Smooth muscle cell of the brain vasculature (primary cell): ENCODE measurements around the gene MINDY1.

Experiments
- DNase-seq: peaks from one replicate; pipeline ENCODE4 v3.0.0-alpha.2; 2012; ENCODE audit warnings: low read depth, low spot score

MINDY1 gene

DNA sequence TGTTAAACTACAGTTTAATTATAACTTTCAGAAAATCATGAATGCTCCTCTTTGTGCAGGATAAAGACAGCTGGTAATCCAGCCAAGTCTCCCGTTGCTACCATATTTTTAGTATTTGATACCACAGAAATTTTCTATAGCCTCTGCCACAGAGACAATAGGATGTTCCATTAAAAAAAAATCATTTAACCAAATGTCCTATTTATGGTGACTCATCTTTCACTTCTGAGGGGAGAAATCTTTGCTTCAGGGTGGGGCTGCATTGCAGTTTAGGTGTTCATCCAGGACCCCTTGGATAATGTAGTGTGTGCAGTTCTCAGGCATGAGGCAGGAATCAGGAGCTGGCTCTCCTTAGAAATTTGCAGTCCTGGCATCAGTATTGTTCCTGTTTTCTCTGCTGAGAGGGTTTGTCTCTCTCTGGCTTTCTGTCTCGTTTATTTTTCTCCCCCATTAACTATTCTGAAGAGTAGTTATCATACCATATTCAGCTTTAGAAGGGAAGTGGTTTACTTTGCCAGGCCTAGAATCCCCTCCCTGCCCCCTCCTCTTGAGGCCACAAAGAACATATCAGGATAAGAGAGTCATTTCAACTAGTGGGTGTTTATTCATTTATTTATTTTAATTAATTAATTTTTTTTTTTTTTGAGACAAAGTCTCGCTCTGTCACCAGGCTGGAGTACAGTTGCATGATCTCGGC, 4.6 kb upstream of the MINDY1 start:
- no peak for DNase-seq

DNA sequence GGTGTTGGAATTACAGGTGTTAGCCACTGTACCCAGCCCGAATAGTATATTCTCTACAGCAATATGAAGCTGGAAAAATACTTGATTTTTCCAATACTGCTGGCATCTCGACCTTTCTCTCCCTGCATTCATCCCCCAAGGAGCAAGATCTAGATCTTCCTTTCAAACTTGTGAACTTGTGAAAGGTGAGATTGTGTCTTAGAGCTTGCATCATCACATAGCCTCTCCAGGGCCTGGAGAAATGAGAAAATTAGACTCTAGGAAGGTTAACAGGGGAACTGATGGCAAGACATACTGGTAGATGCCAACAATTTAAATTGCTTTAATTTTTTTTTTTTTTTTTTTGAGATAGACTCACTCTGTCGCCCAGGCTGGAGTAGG, 3.6 kb upstream of the MINDY1 start:
- DNase-seq, result no peak

DNA sequence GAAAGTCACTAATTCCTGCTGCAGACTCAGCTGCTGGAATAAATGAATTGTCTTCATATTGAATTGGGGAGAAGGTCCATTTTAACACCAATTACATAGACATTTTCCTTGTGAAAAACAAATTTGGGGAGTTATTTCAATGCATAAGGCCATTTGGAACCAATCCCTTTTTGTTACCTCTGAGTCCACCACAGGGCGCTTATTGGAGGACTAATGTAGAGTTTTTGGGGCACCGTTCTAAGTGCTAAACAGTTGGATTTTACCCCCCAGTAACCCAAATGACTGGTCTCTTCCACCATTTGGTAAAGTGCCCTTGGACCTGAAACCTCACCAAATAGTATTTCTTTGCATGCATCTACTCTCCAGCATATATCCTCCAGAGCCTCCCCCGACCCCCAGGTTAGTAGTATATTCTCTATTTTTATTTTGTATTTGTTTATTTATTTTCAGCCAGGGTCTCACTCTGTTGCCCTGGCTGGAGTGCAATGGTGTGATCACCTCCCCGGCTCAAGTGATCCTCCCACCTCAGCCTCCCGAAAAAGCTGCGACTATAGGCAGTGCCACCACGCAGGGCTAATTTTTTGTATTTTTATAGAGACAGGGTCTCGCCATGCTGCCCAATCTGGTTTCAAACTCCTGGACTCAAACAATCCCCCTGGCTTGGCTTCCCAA, 3.1 kb upstream of the MINDY1 start:
- DNase-seq, result no peak

DNA sequence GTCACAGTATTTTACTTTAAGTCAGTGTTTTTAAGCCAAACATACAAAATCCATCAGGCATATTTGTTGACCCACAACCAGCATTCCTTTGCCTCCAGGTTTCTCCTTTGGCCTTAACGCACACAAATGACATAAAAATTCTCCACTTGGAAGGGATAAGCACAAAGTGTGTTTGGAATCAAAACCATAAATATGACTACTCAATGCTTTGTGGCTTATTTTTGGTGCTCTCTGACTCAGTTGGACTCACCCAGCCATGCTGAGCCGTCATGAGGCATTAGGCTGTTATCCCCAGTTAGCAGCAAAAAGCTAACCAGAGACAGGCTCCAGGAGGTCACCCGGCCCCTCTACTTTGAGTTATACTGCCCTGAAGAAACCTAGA, 2.5 kb upstream of the MINDY1 start:
- DNase-seq, result no peak

DNA sequence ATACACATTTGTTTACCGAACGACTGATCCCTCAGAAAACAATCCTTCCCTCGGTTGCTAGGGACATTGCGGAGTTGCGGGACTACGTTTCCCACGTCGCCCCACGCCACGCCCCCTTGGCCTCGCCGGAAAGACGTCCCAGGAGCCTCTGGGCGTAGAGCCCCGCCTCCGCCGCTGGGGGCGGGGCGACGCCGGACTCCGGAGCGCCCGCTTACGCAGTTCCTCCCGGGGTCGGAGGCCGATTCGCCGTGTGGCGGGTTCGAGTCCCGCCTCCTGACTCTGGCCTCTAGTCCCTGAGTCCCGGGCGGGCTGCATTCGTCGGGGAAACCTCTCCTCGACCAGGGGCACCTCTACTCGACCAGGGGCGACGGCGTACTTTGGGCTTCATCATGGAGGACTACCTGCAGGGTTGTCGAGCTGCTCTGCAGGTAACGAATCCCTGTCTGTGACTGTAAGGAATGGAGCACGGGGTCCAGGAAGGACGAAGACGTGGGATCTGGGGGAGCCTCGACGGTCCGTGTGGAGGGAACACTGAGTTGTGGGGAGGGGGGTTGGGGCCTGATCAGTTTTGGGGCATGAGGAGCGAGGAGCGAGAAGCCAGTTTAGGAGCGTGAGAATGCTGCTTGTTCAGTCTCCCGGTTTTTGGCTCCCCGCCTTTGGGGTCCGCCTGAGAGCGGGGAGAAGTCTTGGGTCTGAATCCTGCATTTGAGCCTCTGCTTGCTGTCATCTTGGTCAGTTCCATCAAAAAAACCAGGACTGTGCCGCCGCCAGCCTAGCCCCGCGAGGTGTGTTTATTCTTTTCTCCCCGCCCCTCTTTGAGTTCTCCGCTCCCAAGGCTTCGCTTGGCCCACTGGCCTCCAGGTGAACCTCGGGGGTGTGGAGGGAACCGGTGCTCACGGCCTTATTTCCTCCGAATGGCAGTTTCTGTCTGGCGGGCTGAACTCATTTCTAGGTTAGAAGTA, 1.8 kb upstream of the MINDY1 start, which contains the start of gene PRUNE1:
Gene PRUNE1, plus strand, starts transcription at position 206 of the 962 bp plus-strand sequence. Its CDS starts 184 bp downstream, at position 390.
- DNase-seq, result peak; percentile 92

DNA sequence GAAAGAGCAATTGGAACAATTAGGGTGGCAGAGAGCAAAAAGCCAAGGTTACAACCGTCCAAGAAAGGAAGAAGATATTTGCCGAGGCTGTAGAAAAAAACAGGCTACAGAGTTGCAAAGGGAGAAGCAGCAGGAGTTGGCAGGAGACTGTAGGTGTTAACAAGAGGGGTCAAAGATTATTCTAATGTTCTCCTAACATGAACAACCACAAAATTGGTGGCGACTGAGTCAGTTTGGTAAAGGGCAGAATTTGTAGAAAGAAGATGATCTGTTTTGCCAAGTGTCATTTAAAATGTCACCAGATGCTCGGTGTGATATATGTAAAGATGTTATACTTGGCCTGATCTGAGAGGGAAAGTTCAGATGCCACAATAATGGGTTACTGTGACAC, 1.1 kb upstream of the MINDY1 start:
- no peak for DNase-seq

DNA sequence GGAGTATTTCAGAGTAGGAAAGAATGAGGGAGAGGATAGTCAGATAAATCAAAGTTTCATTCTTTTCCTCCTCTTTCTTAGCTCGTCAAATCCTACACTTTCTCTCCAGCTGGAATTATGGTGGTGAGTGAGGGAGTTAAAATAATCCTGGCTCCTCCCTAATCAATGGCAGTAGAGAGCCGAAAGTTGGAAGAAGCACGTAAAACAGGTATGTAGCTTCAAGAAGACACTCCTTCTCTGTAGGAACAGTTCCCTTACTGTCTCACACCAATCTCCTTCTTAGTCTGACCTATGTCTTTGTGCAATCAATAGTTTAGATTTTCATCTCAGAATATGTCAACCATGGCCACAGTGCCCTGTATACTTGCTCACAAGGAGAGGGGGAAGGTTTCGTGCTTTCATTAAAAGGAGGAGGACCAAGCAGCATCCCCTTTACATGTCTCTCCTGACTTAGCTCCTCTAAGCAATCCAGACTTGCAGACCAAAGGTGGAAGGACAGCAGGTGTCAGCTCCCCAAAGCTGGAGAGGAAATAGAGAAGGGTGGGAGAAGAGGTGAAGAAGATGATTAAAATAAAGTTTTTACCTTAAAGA, 878 bp downstream of the MINDY1 start:
- no peak for DNase-seq

DNA sequence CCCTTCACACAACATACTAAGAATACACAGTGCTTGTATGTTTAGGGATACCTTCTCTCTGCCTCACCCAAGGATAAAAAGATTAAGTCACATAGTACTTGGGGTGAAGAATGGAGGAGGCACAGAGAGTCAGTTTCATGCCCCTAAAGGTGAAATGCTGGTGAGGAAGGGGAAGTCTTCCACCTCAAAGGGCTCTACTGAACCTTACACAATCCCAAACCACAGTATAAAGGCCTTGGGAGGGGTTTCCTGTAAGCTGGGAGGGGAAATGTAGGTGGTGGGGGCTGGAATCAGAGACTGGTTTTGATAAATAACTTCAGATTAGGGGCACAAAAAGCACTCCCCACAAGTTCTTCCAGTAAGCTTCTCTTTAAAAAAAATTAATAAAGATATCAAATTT, 3.5 kb downstream of the MINDY1 start:
- DNase-seq, result no peak

DNA sequence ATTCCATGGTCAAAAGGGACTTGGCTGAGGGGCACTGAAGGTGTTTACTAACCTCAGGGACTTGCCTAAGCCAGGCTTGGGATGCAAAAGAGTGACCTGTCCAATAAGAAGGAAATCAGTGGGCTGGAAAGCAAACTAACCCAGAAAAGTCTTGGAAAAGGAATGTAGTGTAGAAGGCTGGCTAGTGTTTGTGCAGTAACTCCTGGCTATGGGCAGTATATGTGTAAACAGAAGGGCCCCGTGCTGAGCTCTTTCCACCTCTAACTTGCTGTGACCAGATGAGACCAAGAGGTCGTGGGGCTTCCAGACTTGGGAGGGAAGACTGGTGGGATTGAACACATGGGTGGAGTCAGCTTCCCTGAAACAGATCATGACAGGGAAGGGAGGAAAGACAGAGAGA, 4.1 kb downstream of the MINDY1 start:
- DNase-seq, result no peak

DNA sequence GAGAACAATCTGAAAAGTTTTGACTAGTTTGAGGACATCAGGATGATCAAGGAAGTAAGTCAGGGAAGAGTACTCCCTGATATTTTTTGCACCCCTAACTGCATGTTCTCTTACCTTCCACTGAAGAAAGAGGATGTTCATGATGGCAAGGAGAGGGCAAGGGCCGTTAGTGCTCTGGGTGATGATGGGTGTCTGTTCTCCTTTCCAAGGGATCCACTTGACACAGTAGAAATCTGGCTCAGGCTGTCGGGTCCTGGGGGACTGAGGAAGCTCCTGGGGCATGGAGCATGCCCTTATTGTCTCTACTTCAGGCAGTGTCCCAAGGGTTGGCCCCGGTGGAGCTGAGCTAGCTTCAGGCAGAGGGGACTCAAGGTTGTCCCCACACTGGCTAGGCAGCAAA, 4.7 kb downstream of the MINDY1 start:
- DNase-seq, result no peak

DNA sequence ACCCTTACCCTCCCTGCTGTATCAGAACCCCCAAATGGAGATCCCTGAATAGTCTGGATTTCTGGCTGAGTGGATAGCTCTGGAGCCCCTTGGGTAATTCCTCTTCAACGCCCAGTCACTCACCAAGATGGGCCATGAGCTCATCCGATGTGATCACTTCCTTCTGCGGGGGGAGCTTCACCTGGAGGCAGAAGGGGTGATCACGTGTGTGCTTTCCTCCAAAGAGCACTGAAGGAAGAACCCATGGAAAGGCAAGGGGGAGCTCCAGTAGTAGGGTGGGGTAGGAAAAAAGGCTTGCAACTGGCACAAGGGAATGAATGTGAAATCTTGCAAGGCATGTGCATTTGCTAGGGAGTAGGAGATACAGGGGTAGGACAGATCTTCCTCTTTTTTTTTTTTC, 5.1 kb downstream of the MINDY1 start:
- no peak for DNase-seq

DNA sequence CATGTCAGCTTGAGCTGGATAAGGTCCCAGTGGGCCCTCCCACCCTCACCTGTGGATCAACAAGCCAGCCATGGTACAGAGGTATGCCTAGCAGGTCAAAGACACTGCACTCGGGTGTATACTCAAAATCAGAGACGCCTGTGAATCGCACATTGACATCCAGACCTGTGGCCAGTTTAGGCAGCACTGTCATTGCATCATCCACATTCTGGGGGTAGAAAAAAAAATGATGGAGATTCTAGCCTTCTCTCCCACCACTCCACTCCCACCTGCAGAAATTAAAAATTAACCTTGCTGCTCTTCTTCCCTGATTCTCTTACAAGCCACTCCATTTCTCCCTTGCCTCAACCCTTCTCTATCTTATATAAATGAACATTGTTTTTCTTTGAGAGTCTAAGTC, 6.3 kb downstream of the MINDY1 start:
- no peak for DNase-seq

DNA sequence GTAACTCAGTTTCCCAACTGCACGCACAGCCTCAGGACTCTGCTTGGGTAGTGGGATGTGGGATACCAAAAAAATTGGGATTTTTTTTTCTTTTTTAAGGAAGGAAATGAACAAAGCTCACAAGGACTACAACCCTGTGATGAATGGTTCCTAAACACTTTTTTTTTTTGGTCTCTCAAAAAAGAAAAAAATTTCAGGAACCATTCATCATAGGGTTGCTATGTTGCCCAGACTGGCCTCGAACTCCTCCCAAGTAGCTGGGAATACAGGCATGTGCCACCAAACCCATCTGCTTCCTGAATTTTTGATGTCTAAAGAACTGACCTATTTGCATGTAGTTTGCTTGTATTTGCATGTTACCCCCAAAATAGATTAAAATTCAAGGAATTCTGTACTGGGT, 6.8 kb downstream of the MINDY1 start:
- DNase-seq, result no peak

DNA sequence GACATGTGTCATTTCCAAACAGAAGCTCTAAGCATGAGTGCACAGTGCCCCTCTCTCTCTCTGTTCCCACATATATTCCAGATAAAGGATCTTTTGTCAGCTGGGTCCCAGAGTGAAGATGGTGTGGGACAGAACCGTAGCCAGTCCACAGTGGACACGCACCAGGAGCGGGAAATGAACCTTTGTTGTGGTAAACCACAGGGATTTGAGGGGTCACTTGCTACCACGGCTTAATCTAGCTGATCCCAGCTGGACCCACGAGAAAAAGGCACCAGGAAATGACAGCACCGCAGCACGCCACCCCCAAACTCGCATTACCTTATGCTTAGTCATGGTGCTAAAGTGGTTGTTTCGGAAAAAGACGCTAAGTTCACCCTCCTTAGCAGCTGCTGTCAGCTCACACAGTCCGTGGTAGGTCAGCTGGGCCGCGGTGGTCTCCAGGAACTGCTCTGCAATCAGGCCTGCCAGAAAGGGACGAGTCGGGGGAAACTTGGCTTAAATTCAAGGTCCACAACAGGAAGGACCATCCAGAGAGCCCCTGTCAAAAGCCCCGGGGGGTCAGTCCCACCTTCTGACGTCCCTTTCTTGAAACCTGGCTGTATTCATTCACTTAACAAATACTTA, 7.5 kb downstream of the MINDY1 start:
- no peak for DNase-seq

DNA sequence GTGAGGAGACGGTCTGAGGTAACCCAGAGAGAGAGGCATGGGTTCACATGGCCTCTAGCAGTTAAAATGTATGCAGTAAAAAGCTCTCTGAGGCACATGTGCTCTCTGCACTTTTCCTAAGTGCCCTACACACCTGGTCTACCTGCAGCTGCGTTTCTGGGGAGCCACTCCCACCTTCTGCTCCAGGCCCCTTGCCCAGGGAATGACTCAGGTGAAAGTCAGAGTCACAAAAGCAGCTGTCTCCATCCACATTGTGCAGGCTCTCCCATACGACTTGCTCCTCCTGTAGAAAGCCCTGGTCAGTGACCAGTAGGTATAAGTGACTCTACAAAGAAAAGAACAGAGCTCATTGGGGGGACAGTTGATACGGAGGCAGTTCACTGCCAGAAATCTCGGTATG, 8.8 kb downstream of the MINDY1 start:
- DNase-seq, result no peak

DNA sequence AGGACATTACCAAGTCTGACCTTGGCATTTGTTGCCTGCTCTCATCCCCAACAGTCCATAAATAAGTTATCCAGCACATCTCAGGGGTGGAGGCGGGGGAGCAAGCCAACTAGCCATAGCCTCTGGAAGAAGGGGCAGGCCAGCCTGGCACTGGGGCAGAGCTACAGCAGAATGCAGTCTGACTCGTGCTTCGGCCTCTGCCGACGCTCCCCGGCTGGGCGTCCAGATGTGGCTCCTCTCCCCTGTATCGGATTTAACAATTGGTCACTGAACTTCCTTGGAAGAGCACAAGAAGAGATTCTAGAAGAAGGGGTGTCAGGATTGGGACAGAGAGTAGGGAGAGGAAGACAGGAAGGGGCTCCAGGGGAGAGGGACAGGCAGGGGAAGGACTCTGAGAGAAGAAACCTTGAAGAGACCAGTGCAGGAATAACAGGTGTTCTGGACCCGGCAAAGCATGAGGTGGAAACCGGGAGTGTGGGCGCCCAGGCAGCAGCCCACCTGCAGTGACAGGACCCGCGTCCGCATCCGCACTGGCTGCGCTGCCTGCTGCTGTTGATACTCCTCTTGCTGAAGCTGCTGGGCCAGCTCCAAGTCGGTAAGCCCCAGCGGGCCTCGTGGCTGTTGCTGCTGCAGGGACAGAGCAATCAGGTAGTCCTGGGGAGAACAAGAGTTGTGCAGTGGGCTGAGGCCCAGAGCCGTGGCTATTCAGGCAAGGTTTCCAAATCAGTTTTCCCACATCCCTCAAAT, 9.4 kb downstream of the MINDY1 start:
- no peak for DNase-seq

DNA sequence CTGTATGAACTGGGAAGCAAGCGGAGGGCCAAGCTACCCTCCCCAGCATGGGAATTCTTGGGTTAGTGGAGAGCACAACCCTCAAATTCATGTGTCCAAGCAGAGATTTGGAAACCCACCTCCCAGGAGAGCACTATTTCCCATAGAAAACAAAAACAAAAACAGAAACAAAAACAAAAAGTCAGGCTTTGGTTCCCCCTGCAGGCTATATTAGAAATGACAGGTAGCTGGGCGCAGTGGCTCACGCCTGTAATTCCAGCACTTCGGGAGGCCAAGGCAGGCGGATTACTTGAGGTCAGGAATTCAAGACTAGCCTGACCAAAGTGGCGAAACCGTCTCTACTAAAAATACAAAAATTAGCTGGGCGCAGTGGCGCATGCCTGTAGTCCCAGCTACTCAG, 10.8 kb downstream of the MINDY1 start:
- no peak for DNase-seq

DNA sequence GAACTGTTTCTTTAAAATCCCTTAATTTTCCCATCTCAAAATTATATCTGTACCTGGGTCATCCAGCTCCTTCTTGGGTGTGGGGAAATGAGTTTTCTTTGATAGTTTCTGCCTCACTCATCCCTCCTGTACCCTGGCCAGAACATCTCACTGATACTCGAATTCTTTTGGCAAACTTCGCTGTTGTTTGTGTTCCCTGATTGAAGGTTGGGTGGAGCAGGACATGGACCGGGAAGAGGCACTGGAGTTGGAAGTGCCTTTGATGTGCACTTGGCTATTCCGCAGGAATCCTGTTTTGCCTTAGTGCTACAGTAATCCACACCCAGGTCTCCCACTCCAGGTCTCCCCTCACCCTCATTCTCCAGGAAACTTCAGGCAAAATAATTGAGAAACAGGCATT, 11.2 kb downstream of the MINDY1 start:
- DNase-seq, result no peak

DNA sequence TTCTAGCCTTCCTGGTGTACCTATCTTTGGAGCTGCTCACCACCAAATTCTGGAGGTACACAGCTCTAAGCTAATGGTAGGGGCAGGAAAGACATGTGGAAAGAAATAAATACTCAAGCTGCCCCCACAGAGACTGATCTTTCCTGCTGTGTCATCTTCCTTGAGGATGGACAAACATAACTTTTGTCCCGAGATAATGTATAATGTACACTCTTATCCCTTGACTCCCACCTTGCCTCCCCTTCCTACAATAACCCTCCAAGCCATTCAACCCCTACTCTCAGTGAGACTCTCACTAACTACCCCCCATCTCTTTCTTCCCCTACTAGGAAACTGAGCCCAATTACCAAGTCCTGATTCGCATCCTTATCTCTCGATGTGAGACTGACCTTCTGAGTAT, 12.5 kb downstream of the MINDY1 start:
- DNase-seq, result no peak

DNA sequence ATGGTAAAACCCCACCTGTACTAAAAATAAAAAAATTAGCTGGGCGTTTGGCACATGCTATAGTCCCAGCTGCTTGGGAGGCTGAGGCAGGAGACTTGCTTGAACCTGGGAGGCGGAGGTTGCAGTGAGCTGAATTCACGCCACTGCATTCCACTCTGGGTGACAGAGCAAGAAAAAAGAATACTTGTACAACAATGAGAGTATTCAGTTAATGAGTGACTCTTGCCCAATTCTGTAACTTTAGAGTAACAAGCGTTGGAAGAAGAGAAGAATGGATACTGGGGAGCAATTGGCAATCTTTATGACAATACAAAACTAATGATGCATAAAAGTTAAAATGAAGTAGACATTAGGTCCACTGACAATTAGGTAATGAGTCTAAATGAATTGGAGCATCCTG, 14.1 kb downstream of the MINDY1 start:
- DNase-seq, result no peak

DNA sequence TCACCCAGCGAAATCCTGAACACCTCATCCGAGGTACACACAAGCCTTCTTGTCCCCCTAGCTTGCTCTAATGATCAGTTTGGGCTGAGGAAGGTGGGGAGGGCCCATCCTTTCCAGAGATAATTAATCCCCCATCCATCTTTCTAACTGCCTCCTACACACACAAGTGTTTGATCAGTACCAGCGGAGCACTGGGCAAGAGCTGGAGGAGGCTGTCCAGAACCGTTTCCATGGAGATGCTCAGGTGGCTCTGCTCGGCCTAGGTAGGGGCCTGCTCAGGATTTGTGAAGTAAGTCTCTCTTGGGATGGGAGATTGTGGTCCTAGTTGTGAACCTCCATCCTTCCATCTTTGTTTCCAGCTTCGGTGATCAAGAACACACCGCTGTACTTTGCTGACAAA, 18.8 kb downstream of the MINDY1 start:
- no peak for DNase-seq
